Neural progenitor cell (in vitro differentiated cells): ENCODE data around the gene CDC14C.

Experiments used
- CTCF ChIP-seq: fragments of 200-600 bp; sonication (generic); IDR thresholded peaks from 2 replicates; pipeline ENCODE4 v1.5.1; 2017; ENCODE audit warnings: antibody characterized with exemption, mild to moderate bottlenecking
- EZH2phosphoT487 ChIP-seq: fragments of 200-600 bp; sonication (generic); IDR thresholded peaks from 2 replicates; pipeline ENCODE4 v1.6.1; 2017; ENCODE audit warnings: antibody characterized with exemption

DNA sequence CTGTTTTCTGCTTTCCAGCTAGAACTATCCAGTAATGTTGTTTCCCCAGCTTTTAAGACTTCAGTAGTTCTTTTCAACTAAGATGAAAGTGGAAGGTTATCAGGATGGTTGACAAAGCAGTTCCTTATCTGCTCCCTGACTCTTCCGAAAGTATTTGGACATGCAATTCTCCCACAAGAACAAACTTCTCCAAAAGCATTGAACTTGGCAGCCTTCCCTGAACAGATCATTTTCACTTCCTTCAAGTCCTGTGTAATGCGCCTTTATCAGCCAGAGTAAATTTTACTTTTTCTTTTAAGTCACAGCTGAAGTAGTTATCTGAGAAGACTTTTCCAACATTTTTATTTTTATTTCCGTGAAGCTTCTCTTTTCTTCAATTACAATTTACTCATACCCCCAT, 39.7 kb downstream of the CDC14C start:
- no peak for TF ChIP-seq CTCF
- TF ChIP-seq EZH2phosphoT487: no peak
